NT2/D1 (cell line): ENCODE results near the gene TLCD3B.

Experiments
- SUZ12 ChIP-seq: IDR thresholded peaks from 2 replicates; pipeline ENCODE4 v1.6.1; 2011; ENCODE audit not compliant: insufficient read length, insufficient read depth; ENCODE audit errors: extremely low read depth
- YY1 ChIP-seq: IDR thresholded peaks from 2 replicates; pipeline ENCODE4 v1.6.1; 2011; ENCODE audit not compliant: insufficient read length, insufficient read depth
- ZNF274 ChIP-seq: IDR thresholded peaks from 2 replicates; pipeline ENCODE4 v1.6.1; 2011; ENCODE audit warnings: mild to moderate bottlenecking, low read depth, low read length

DNA sequence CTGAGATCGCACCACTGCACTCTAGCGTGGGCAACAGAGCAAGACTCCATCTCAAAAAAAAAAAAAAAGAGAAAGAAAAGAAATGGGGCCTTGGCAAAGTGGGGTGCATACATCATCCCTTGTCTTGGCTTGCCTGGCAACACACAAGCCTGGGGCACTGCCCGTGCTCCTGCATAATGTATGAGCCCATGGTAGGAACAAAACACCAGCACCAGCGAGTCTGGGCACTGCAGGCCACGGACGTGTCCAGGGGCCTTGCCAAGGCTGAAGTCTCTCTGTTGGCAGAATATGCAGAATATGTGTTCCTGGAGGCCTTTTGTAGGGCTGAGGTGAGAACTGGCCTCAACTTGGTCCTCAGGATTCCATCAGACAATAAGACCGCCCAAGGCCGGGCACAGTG is 18.8 kb upstream of the TLCD3B start:
- no peak for TF ChIP-seq ZNF274
- no peak for TF ChIP-seq YY1
- no peak for TF ChIP-seq SUZ12
